Effector memory CD8-positive, alpha-beta T cell (primary cell): Measurements from ENCODE around the gene SIVA1.

Experiments
- ATAC-seq: fragments of 150-1000 bp; cut with Tn5 transposase; replicated peaks from 2 replicates; pipeline ENCODE4 v1.10.0; 2021; ENCODE audit warnings: mild to moderate bottlenecking, moderate library complexity
- DNase-seq, 3 experiments: peaks; one replicate each; pipeline ENCODE4 v3.0.0; 2021
- H3K27ac Mint-ChIP-seq, 2 donors: one replicate each; pipeline ENCODE4 v1.8.0; 2022; ENCODE audit warnings: mild to moderate bottlenecking in 2 of 2, mixed read lengths in 2 of 2, moderate library complexity in 2 of 2
- H3K27me3 Mint-ChIP-seq, 2 donors: one replicate each; pipeline ENCODE4 v1.8.0; 2022; ENCODE audit warnings: mixed read lengths in 2 of 2
- H3K36me3 Mint-ChIP-seq: one replicate; pipeline ENCODE4 v1.8.0; 2022; ENCODE audit warnings: mild to moderate bottlenecking, moderate library complexity, mixed read lengths; ENCODE audit not compliant: insufficient read depth
- H3K4me1 Mint-ChIP-seq, 2 donors: one replicate each; pipeline ENCODE4 v1.8.0; 2022; ENCODE audit warnings: low read depth in 2 of 2, mixed read lengths in 2 of 2
- H3K4me3 Mint-ChIP-seq, 2 donors: one replicate each; pipeline ENCODE4 v1.8.0; 2022; ENCODE audit warnings: mild to moderate bottlenecking in 2 of 2, mixed read lengths in 2 of 2, moderate library complexity in 2 of 2
- H3K9me3 Mint-ChIP-seq, 2 donors: one replicate each; pipeline ENCODE4 v1.8.0; 2022; ENCODE audit warnings: mixed read lengths in 2 of 2

The SIVA1 gene

DNA sequence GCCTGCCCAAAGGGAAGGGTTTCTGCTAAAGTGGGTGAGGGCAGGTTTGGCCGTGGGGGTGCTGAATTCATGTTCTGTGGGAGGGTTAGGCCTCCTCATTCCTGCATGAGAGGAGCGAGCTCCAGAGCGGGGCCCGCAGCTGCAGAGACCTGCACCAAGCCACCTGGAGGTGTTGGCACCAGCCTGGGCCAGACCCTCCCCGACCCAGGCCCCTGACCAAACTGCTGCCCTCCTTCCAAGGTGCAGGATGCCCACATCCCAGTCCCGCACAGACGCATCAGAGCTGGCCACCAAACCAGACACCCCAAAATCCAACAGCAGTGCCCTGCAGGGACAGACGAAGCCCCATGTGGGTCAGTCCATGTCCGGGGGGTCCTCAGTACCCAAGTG is 18.4 kb upstream of the SIVA1 start:
- Mint-ChIP-seq H3K4me3 (no peak overlapping the region), H3K36me3 (no peaks in the 10 kb centered on the region), H3K4me1 (no peaks in the 10 kb centered on the region), H3K27me3 (peaks cover 0 to 8% of the 10 kb centered on the region in 2 donors), H3K27ac (no peak overlapping the region), H3K9me3 (no peaks in the 10 kb centered on the region)
- no peak for DNase-seq
- no peak for ATAC-seq

DNA sequence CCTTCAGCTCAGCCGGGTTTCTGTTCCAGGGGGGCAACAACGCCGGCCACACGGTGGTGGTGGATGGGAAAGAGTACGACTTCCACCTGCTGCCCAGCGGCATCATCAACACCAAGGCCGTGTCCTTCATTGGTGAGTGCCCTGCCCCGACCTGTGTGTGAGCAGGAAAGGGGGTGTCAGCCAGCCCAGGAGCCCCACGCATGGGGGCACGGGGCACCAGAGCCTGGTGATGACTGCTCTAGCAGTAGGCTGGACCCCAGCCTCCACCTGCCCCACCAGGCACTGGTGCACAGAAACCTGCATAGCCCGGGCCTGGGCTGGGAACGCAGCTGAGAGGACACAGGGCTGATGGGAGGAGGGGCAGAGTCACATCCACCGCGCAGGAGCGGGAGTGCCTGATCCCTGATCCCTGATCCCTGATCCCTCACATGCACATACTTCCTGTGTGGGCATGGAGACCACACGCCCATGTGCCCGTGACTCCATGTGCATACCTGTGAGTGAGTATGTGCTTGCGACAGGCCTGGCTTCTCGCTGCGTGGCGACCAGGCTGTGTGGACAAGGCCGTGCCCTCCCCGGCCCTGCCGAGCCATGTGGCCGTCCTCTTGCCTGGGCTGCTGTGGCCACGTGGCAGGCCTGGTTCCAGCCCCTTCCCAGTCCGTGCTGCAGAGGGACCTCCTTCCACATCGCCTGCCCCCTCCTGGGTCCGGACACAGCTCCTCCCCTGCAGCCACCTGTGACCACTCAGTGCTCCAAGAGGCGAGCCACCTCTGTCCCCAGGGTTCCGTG is 17.8 kb upstream of the SIVA1 start:
- no peak for DNase-seq
- Mint-ChIP-seq H3K27me3 (peaks cover 0 to 8% of the 10 kb centered on the region in 2 donors), H3K4me1 (no peaks in the 10 kb centered on the region), H3K9me3 (no peaks in the 10 kb centered on the region), H3K27ac (no peak overlapping the region), H3K4me3 (no peak overlapping the region), H3K36me3 (no peaks in the 10 kb centered on the region)
- ATAC-seq, result no peak

DNA sequence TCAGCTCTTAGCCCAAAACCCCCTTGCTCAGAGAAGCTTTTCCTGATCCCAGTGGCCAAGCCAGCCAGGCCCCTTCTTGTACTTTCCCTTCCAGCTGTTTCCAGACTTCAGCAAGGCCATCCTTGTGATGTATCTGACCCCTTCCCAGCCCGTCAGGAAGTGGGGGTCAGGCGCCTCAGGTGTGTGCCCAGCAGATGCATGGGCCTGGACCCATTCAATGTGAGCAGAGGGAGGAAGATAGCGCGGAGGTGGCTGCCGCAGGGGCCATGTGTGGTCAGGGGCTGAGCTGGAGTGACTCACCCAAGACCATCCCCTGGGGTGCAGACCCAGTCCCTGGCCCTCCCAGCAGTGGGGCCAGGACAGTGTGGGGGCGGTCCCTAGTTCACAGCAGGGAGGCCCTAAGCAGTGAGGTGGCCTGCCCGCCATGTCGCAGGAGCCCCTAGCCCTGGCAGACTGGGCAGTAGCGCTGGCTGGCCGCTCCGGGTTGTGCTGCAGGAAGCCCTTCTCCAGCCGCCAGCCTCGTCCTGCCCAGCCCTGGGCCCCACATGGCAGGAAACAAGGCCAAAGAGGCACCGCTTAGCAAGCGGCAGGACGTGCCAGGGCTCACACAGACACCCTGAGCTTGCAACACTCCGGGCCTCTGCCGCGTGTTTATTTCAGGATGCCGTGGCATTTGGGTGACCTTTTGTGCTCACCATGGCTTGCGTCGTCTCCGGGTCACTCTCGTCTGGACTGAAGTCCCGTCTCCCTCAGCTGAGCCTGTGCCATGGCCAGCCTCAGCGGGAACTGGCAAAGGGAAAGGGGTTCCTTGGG is 16.9 kb upstream of the SIVA1 start:
- Mint-ChIP-seq H3K9me3 (no peaks in the 10 kb centered on the region), H3K4me3 (no peak overlapping the region), H3K27ac (no peak overlapping the region), H3K36me3 (no peaks in the 10 kb centered on the region), H3K27me3 (peaks cover 0 to 8% of the 10 kb centered on the region in 2 donors), H3K4me1 (no peaks in the 10 kb centered on the region)
- ATAC-seq (no peak), DNase-seq (no peak)

DNA sequence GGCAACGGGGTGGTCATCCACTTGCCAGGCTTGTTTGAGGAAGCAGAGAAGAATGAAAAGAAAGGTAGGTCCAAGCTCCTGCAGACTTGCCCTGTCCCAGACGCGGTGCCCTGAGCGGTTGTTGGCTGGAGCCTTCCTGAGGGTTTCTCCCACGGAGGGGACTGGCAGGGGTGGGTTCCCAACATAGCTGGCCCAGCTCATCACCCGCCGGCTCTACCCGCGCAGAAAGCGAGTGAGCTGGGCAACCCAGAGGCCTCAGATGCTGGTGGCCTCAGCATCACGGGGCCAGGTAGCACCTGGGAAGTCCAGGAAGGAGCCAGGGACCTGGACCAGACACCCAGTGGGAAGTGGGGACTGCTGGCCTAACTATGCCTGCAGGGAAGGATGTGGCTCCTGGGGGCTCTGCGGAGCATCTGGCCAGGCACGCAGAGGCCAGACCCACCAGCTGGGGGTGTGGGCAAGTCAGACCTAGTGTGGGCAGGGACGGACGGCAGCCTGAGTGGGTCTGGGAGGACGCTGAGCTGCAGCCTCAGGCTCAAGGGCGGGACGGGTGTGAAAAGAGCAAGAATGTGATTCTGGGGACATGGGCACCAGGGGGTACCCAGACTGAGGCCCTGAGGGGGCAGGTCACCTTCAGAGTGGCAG is 14.4 kb upstream of the SIVA1 start:
- no peak for DNase-seq
- H3K27me3 Mint-ChIP-seq, result peaks cover 4 to 17% of the 10 kb centered on the region in 2 donors
- no peaks in the 10 kb centered on the region for H3K4me1 Mint-ChIP-seq
- no peaks in the 10 kb centered on the region for H3K36me3 Mint-ChIP-seq
- no peaks in the 10 kb centered on the region for H3K9me3 Mint-ChIP-seq
- H3K27ac Mint-ChIP-seq, result peak overlapping the region in 1 of 2 donors; percentile 62
- no peak overlapping the region for H3K4me3 Mint-ChIP-seq
- ATAC-seq, result no peak

DNA sequence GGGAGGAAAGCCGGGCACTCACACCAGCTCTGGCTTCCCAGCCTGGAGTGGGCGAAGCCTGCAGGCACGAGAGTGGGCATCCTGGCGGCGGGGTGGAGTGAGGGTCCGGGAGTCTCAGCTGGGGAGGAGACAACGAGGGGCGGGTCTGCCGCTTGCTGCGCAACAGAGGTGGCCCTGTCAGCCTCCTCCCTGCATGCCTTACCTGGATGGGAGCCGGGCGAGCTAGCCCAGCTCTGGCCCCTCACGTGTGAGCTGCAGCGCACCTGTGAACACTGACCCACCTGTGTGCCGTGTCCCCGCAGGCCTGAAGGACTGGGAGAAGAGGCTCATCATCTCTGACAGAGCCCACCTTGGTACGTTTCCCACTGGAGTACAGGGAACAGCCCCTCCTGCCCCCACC is 13.9 kb upstream of the SIVA1 start:
- peaks cover 4 to 17% of the 10 kb centered on the region in 2 donors for H3K27me3 Mint-ChIP-seq
- no peak overlapping the region for H3K4me3 Mint-ChIP-seq
- H3K4me1 Mint-ChIP-seq, result no peaks in the 10 kb centered on the region
- no peaks in the 10 kb centered on the region for H3K36me3 Mint-ChIP-seq
- DNase-seq (no peak), ATAC-seq (no peak)
- no peaks in the 10 kb centered on the region for H3K9me3 Mint-ChIP-seq
- no peak overlapping the region for H3K27ac Mint-ChIP-seq

DNA sequence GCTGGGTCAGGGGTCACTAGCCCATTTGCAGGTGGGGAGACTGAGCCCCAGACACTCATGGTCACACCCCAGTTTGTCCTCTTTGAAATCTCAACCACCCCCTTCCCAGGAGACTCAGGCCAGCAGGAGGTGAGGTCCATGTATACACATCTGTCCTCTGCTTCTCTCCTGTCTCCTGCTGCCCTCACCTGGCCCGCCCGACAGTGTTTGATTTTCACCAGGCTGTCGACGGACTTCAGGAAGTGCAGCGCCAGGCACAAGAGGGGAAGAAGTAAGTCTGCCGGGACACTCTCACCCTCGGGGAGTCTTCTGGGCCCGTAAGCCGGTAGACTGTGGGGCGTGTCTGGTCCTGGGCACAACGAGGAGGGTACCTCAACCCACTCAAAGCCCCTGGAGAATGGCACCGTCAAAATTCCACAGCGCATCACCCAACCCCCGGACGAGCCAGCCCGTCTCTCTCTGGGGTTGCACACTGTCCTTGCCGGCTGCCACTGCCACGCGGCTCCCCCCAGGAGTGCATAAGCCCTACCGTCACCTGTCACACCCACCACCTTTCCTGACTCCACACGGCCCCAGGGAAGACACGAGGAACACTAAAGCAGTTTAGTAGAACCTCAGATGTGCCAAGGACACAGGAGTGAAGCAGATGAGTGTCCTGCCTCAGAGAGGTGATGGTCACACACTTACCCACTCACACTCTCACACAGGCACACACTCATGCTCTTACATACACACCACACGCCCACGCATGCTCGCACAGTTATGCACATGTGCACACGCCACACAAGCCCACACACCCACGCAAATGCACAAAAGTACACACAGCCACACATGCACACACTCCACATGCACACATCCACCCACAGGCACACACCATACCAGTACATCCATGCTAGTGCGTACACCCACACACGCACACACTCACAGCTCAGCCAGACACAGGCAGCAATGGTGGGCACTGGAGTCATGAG is 13.1 kb upstream of the SIVA1 start:
- H3K27ac Mint-ChIP-seq, result no peak overlapping the region

DNA sequence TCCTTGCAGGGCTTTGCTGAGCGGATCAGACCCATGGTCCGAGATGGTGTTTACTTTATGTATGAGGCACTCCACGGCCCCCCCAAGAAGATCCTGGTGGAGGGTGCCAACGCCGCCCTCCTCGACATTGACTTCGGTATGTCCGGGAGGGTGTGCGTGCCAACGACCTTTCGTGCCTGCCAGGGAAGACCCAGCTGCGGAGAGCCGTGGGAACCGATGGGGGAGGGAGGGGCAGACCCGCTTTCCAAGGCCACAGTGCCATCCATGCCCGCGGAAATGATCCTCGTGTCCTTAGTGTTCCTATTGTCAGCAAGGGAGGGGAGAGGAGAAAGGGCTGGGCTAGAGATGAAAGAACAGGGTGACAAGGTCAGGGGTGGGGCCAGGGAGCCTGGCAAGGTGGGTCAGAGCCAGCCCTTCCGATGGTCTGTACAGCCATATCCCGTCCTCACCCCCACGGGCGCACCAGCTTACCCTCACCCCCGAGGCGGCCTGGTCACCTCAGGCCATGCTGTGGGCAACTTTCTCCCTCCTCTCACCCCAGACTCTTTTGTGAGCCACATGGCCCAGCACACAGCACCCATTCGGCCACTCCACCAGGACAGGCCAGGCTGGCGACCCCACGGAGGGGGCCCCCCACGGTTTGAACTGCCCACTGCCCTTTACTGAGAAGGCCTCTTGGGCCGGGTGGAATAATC is 11.7 kb upstream of the SIVA1 start:
- peaks cover 0 to 5% of the 10 kb centered on the region in 2 donors for H3K4me1 Mint-ChIP-seq
- H3K27me3 Mint-ChIP-seq, result peaks cover 4 to 9% of the 10 kb centered on the region in 2 donors
- DNase-seq (no peak), ATAC-seq (no peak)
- no peak overlapping the region for H3K27ac Mint-ChIP-seq
- no peaks in the 10 kb centered on the region for H3K9me3 Mint-ChIP-seq
- H3K36me3 Mint-ChIP-seq, result no peaks in the 10 kb centered on the region
- no peak overlapping the region for H3K4me3 Mint-ChIP-seq

More for the DNA sequence above, 13.1 kb upstream of the SIVA1 start:
- no peak overlapping the region for H3K4me3 Mint-ChIP-seq
- no peaks in the 10 kb centered on the region for H3K9me3 Mint-ChIP-seq
- H3K27me3 Mint-ChIP-seq, result peaks cover 4 to 17% of the 10 kb centered on the region in 2 donors
- no peaks in the 10 kb centered on the region for H3K4me1 Mint-ChIP-seq
- ATAC-seq (no peak), DNase-seq (no peak)
- no peaks in the 10 kb centered on the region for H3K36me3 Mint-ChIP-seq

DNA sequence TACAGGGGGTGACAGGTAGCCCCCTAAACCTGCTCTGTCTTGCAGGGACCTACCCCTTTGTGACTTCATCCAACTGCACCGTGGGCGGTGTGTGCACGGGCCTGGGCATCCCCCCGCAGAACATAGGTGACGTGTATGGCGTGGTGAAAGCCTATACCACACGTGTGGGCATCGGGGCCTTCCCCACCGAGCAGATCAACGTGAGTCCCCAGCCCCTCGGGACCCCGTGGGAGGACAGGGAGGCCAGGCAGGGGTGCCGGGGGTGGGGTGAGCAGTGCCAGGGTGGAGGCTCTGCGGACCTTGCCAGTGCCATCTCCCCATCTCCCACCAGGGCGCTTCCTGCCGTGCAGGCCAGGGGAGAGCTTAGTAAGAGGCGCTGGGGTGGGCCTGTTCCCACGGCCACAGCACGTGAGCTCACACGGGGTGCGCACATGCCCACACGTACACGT is 11.1 kb upstream of the SIVA1 start:
- ATAC-seq, result no peak
- no peaks in the 10 kb centered on the region for H3K36me3 Mint-ChIP-seq
- H3K27me3 Mint-ChIP-seq, result peaks cover 4 to 9% of the 10 kb centered on the region in 2 donors
- H3K4me1 Mint-ChIP-seq, result peaks cover 0 to 5% of the 10 kb centered on the region in 2 donors
- H3K27ac Mint-ChIP-seq, result no peak overlapping the region
- H3K9me3 Mint-ChIP-seq, result no peaks in the 10 kb centered on the region
- no peak for DNase-seq
- H3K4me3 Mint-ChIP-seq, result no peak overlapping the region

DNA sequence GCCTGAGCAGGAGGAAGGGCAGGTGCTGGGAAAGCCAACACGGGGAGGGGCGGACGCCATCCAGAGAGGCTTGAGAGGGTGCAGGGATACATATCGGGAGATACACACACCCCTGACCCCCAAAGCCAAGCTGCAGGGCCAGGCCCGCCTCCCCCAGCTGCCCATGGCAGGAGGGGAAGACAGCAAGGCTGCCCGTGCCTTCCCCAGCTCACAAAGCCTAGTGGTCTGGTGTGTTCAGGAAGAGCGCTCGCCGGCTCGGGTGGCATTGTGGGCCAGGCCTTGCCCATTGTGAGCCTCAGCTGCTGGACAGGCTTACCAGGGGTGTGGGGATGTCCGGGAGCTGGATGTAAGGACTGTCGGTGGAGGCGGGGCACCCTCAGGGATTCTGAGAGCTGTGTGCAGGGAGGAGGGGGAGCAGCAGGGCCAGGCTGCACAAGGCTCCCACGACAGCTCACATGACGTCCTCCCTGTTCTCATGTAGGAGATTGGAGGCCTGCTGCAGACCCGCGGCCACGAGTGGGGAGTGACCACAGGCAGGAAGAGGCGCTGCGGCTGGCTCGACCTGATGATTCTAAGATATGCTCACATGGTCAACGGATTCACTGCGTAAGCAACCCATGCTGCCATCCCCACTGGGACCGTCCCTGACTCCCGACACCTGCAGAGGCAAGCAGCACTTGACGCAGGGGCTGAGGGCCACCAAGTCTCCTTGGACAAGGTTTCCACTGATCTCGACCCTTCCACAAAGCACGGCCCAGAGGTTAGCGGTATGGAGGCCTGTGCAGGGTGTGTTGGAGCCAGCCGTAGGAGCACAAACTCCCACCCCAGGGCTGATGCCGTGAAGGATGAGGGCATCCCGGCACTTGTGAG is 10.1 kb upstream of the SIVA1 start:
- H3K36me3 Mint-ChIP-seq, result no peaks in the 10 kb centered on the region
- peaks cover 0 to 5% of the 10 kb centered on the region in 2 donors for H3K4me1 Mint-ChIP-seq
- no peak overlapping the region for H3K4me3 Mint-ChIP-seq
- no peak for DNase-seq
- no peak for ATAC-seq
- no peaks in the 10 kb centered on the region for H3K9me3 Mint-ChIP-seq
- H3K27me3 Mint-ChIP-seq, result peaks cover 4 to 9% of the 10 kb centered on the region in 2 donors
- no peak overlapping the region for H3K27ac Mint-ChIP-seq

DNA sequence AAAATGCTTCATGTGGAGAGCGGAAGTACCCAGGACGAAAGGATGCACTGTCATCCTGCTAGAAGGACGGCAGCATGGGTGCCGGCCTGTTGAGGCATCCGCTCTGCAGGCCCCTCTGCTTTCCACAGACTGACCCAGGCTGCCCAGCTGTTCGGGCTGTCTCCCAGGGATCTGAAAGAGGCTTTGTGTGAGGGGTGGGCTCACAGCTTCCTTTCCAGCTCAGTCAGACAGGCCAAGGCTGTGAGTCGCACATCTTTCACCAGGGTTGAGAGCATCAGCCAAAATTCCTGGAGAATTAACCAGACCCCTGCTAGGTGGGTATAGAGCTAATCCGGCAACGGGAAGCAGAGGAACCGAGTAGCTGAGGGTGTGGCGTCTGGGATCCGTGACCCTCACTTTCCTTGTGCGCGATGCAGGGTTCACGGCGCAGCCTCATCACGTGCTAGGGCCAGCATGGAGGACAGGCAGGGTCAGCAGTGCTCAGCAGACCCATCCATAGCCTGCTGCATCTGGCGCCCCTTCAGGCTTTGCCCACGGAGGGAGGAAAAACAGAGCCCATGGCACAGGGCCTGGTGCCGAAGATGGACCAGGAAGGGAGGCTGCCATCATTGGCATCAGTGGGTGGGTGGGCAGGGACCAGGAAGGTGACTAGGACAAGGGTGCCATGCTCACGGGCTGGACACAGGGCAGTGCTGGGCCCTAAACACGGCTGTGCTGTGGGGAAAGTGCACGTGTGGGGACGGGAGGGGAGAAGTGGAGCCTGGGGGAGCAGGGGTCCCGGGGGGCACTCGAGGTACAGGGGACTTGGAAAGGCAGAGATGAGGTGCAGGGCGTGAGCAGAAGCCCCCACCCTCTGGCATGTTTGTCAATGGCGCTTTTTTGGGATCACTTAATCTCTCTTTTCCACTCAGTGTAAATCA is 9.2 kb upstream of the SIVA1 start:
- Mint-ChIP-seq H3K4me1 (peaks cover 0 to 5% of the 10 kb centered on the region in 2 donors), H3K27me3 (peaks cover 4 to 9% of the 10 kb centered on the region in 2 donors), H3K27ac (no peak overlapping the region), H3K9me3 (no peaks in the 10 kb centered on the region), H3K4me3 (no peak overlapping the region), H3K36me3 (no peaks in the 10 kb centered on the region)
- DNase-seq (no peak), ATAC-seq (no peak)

DNA sequence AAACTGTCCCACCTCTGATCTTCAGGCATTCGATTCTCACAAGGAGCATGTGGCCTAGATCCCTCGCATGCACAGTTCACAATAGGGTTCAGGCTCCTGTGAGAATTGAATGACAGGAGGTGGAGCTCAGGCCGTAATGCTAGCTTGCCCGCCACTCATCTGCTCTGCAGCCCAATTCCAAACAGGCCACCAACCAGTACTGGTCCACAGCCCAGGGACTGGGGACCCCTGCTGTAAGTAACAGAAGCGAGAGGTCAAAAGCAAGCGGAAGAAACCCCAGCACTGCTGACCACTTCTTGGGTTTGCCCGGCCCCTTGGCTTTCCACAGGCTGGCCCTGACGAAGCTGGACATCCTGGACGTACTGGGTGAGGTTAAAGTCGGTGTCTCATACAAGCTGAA is 8.5 kb upstream of the SIVA1 start:
- Mint-ChIP-seq H3K9me3 (no peaks in the 10 kb centered on the region), H3K36me3 (no peaks in the 10 kb centered on the region), H3K27ac (no peak overlapping the region), H3K27me3 (peaks cover 4 to 9% of the 10 kb centered on the region in 2 donors), H3K4me3 (no peak overlapping the region), H3K4me1 (peaks cover 0 to 5% of the 10 kb centered on the region in 2 donors)
- ATAC-seq (no peak), DNase-seq (no peak)
